DOHH2 (cell line): ENCODE measurements around the gene KAT8.

ENCODE experiments used
- CTCF ChIP-seq: fragments of 200-600 bp; sonication (generic); IDR thresholded peaks from one replicate; pipeline ENCODE4 v1.5.1; 2014; ENCODE audit warnings: antibody characterized with exemption, mild to moderate bottlenecking, low read depth, low read length; ENCODE audit not compliant: poor library complexity, severe bottlenecking
- EZH2phosphoT487 ChIP-seq: fragments of 200-600 bp; sonication (generic); IDR thresholded peaks from 2 replicates; pipeline ENCODE4 v1.6.1; 2017; ENCODE audit warnings: borderline replicate concordance, mild to moderate bottlenecking, antibody characterized with exemption, low read length, moderate library complexity, mixed read lengths

GRCh38 chr16:31076319-31076718 lies 41.1 kb upstream of the KAT8 start:
- no peak for TF ChIP-seq CTCF
- no peak for TF ChIP-seq EZH2phosphoT487
